Breast epithelium (tissue), 3 donors: Measurements from ENCODE around the gene GPR62.

Experiments used
- POLR2A ChIP-seq: fragments of 450-650 bp; IDR thresholded peaks from one replicate; pipeline ENCODE4 v1.6.1; 2016; ENCODE audit warnings: antibody characterized with exemption, mild to moderate bottlenecking, moderate library complexity
- POLR2AphosphoS5 ChIP-seq, 3 donors: sonication (generic); formaldehyde crosslinking; IDR thresholded peaks; one replicate each; pipeline ENCODE4 v1.6.1; 2017; ENCODE audit warnings: antibody characterized with exemption in 3 of 3
- TF ChIP-seq, protein P1 (sequence below), 3 donors: fragments of 450-650 bp; IDR thresholded peaks; one replicate each; pipeline ENCODE4 v1.5.1; 2016 to 2017; ENCODE audit warnings: antibody characterized with exemption in 3 of 3, mild to moderate bottlenecking in 3 of 3, moderate library complexity in 3 of 3

- TF ChIP-seq, protein P1, sequence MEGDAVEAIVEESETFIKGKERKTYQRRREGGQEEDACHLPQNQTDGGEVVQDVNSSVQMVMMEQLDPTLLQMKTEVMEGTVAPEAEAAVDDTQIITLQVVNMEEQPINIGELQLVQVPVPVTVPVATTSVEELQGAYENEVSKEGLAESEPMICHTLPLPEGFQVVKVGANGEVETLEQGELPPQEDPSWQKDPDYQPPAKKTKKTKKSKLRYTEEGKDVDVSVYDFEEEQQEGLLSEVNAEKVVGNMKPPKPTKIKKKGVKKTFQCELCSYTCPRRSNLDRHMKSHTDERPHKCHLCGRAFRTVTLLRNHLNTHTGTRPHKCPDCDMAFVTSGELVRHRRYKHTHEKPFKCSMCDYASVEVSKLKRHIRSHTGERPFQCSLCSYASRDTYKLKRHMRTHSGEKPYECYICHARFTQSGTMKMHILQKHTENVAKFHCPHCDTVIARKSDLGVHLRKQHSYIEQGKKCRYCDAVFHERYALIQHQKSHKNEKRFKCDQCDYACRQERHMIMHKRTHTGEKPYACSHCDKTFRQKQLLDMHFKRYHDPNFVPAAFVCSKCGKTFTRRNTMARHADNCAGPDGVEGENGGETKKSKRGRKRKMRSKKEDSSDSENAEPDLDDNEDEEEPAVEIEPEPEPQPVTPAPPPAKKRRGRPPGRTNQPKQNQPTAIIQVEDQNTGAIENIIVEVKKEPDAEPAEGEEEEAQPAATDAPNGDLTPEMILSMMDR (IDR thresholded peaks at IDR 0.05) = no peak
- TF ChIP-seq POLR2A = no peak
- TF ChIP-seq POLR2AphosphoS5 (IDR thresholded peaks at IDR 0.05) = no peak
These were observed 42.9 kb downstream of the GPR62 start for GRCh38 chr3:51997935-51998596.
